Amygdala (tissue), 56 donors: Measurements from ENCODE around the gene TNRC6A.
"Not testable (repeated sequence)": the region's sequence is repeated elsewhere in the genome, so short reads cannot be mapped to it uniquely, and the experiment has no call there.

Experiments used
- DNase-seq, 56 donors: peaks; one replicate each; lab custom pipeline; 2025; lab: John Stamatoyannopoulos, UW

TNRC6A gene

GRCh38 chr16:24729243-24729950, at the start of gene TNRC6A:
TSS of gene TNRC6A (plus strand) at chr16:24729651. CDS start at chr16:24729842, 191 bp downstream.
- DNase-seq = peak; percentile 24 to 93 (median 80)

- DNase-seq = no peak
These were observed 47.7 kb upstream of the TNRC6A start for GRCh38 chr16:24681793-24682192.

DNA sequence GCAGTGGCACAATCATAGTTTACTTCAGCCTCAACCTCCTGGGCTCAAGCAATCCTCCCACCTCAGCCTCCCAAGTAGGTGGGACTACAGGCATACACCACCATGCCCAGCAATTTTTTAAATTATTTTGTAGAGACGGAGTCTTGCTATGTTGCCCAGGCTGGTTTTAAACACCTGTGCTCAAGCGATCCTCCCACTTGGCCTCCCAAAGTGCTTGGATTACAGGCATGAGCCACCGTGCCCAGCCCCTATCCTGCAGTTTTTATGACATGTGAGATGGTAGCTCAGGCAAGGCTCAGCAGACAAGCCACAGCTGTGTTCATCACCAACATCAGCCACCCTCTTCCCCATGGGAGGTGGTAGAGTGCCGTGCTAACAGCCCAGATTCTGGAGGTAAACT, 46.2 kb upstream of the TNRC6A start:
- DNase-seq = no peak

DNA sequence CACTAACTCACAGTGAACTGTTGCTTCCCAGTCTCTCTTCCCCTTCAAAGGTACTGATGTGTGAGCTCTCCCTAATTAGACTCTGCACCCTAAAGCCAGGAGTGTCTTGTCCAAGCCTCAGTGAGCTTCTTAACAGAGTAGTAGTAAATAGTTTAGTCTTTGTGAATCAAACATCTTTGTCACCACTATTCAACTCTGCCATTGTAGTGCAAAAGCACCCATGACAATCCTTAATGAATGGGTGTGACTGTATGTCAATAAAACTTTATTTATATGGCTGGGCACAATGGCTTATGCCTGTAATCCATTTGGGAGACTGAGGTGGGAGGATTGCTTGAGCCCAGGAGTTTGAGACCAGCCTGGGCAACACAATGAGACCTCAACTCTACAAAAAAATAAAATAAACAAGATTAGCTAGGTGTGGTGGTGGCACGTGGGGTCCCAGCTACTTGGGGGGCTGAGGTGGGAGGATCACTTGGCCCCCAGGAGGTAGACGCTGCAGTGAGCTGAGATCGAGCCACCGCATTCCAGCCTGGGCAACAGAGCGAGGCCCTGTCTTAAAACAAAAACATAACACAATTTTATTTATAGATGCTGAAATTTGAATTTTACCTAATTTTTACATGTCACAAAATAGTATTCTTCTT, 45.5 kb upstream of the TNRC6A start:
- no peak for DNase-seq

GRCh38 chr16:24685539-24686432, 43.7 kb upstream of the TNRC6A start:
- DNase-seq = peak in 51 of 56 donors; percentile 3 to 81 (median 42)

DNA sequence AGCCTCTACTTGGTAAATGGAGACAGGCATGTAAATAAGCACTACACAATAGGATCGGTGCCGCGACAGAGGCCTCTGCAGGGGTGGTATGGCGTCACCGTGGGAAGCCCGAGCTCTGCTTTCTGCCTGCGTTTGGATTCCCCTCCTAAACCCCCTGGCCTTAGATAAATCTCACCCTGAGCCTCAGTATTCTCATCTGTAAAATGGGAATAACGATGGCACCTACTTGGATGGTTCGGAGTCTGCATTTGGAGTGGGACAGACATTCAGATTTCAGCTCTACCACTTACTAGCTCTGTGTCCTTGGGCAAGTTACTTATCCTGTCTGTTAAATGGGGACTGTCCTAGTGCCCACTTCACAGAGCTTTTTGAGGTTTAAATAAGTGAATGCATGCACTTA, 42.8 kb upstream of the TNRC6A start:
- DNase-seq = peak in 2 of 56 donors; percentile 3 to 9

DNA sequence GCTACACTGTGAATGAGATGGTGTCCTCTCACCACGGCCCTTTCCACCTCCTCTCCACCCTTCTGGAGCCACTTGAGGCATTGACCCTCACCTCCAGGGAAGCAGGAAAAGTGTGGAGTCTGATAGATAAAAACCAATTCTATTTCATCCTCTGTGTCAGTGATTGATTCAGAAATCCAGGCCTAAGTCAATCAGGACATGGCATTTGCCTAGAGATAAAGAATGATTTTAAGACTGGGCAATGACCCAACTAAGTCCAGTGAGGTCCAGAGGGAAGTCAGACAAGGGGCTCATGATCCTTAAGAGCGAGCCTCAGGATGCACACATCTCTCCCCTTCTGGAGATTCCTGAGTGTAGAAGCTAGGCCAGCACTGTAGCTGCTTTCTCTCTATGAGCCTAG, 41.1 kb upstream of the TNRC6A start:
- DNase-seq = no peak

DNA sequence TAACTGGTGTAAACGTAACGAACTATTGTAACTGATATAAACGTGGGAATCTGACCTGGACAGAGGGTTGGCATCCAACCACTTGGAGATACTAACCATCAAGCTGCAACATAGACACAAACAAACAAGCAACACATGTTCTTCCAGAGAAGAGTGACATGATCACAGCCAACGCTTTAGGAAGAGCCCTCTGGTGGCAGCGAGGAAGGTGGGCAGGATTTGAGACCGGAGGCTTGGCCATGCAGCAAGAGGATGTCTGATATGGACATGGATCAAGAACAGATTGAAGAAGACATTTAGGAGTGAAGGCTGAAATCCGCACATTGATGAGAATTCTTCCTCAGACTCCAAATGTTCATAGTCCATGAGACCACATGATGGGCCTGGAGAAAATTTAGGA, 40.3 kb upstream of the TNRC6A start:
- DNase-seq = peak in 9 of 56 donors; percentile 0 to 32 (median 15)

GRCh38 chr16:24692854-24693253, 36.6 kb upstream of the TNRC6A start:
- no peak for DNase-seq

DNA sequence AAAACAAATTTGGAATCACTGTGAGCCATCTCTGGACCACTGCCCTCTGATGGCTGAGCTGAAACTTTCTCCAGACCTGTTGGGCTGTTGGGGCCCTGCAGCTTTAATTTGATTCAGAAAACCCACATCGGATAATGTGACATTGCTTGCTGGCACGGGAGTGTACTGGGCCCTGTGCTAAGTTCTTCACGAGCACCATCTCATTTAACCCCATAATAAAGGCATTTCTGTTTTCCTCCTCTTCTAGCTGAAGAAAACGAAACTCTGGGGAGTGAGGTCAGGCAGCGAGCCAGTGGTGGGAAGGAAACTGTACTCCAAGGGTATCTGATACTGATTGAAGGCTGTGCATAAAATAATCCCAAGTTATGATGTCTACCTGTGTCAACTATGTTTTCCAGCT, 34.5 kb upstream of the TNRC6A start:
- no peak for DNase-seq

- no peak for DNase-seq
These were observed 32.8 kb upstream of the TNRC6A start for GRCh38 chr16:24696699-24697098.

- DNase-seq = no peak
These were observed 31.1 kb upstream of the TNRC6A start for GRCh38 chr16:24698308-24698707.

DNA sequence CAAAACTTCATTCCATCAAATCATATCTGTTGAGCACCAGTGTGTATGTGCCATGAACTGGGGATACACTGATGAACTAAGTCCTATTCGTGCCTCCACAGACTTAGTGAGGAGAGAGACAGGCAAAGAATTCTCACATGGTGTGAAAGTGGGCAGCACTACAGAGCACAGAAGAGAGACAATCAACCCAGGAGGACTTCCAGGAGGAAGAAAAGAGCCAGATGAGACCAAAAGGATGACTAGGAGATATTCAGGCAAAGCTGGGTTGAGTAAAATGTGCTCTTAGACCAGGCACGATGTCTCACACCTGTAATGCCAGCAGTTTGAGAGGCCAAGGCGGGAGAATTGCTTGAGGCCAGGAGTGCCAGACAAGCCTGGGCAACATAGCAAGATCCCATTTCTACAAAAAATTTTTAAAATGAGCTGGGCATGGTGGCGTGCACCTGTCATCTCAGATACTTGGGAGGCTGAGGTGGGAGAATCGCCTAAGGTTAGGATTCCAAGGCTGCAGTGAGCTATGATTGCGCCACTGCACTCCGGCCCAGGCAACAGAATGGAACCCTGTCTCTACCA, 30.2 kb upstream of the TNRC6A start:
- DNase-seq = no peak

DNA sequence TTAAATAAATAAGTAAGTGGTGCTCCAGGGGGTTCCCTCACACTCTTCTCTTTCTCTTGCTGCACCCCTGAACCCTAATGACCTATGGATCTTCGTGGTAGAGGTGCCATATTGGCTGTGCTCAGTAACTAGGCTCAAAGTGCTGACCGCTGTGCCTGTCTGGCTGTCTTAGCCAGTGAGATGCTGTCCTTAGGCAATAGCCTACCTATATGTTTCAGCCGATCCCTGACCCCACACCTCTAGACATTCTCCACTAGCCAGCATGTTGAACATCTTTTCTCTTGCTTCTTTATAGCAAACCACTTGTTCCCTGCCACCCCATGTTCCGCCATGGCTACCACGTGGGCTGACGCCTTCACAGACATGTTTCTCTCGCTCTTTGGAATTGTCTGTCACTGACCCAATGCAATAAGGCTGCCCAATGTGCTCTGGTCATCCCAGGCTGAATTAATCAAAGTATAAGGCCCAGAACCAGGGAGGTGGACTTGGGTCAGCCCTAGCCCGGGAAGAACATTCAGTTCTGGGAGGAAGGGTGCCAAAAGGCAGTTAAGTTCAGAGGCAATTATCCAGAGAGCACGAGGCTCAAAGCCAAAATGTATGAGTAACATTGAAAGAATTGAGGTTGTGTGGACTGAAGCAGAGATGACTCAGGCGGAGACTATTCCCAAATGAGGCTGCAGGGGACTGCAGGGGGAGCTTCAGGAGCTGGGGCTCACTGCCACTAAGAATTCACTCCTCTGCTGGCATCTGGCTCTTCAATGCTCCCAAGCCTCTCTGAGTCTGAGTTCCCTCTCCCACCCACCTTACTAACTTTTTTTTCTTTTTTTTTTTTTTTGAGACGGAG, 28.7 kb upstream of the TNRC6A start:
- DNase-seq = peak in 39 of 56 donors; percentile 1 to 66 (median 21)

GRCh38 chr16:24701521-24701951, 27.9 kb upstream of the TNRC6A start:
- no peak for DNase-seq

DNA sequence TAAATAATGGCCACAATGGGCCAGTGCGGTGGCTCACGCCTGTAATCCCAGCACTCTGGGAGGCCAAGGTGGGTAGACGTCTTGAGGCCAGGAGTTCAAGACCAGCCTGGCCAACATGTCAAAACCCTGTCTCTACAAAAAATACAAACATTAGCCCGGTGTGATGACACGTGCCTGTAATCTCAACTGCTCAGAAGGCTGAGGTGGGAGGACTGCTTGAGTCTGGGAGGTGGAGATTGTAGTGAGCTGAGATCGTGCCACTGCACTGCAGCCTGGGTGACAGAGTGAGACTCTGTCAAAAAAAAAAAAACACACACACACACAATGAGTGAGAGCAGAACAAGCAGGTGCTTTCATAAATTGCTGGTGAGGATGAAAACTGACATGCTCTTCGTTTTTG, 21.7 kb upstream of the TNRC6A start:
- DNase-seq = not testable (repeated sequence)

- DNase-seq = no peak
These were observed 16.1 kb upstream of the TNRC6A start for GRCh38 chr16:24713379-24713778.

DNA sequence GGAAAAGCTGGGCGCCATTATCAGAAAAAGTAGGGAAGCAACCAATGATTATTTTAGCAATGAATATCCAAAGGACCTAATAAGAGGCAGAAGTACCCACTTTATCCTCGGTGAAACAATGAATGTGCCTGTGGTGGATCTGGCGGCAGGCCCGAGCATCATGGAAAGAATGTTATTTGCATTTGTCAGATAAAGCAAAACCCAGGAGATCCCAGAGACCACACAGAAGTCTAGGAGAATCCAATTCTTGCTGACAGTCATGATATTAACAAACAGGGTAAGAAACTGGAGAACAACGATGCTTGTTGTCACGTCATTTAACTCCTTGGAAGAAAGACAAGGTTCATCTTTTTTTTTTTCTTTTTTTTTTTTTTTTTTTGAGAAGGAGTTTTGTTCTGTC, 12.0 kb upstream of the TNRC6A start:
- no peak for DNase-seq

GRCh38 chr16:24718967-24719521, 10.4 kb upstream of the TNRC6A start:
- DNase-seq = no peak

DNA sequence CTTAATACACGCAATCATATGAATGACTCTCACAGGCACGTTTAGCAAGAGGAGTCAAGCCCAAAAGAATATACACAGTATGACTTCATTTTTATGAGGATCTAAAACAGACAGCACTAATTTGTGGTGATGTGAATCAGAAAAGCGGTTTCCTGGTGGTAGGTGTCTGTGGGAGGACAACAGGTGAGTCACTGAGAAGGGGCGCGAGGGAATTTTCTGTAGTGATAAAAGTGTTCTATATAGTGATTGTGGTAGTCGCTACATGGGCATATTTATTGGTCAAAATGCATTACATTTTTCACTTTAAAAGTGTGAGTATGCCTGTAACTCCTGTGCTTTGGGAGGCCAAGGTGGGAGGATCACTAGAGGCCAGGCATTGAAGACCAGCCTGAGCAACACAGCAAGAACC, 7.6 kb upstream of the TNRC6A start:
- no peak for DNase-seq
